Mesothelial cell of epicardium (in vitro differentiated cells): Measurements from ENCODE around the gene DYRK1A. TPM values are rescaled to one million over a fixed set of nuclear protein-coding genes. Genes with fewer than 3 reads are reported as not detected.

ENCODE experiments used
- DNase-seq, 2 experiments: peaks; one replicate each; pipeline ENCODE4 v3.0.0; 2021; ENCODE audit warnings: low spot score in 2 of 2; ENCODE audit not compliant: unreplicated experiment in 2 of 2
- H3K27ac Mint-ChIP-seq: 2 replicates; pipeline ENCODE4 v1.8.0; 2021; ENCODE audit warnings: mixed read lengths
- H3K27me3 Mint-ChIP-seq: 2 replicates; pipeline ENCODE4 v1.8.0; 2021; ENCODE audit warnings: low read depth, mixed read lengths
- H3K36me3 Mint-ChIP-seq: 2 replicates; pipeline ENCODE4 v1.8.0; 2021; ENCODE audit warnings: mixed read lengths
- H3K4me1 Mint-ChIP-seq: 2 replicates; pipeline ENCODE4 v1.8.0; 2021; ENCODE audit warnings: mixed read lengths
- H3K4me3 Mint-ChIP-seq: 2 replicates; pipeline ENCODE4 v1.8.0; 2021; ENCODE audit warnings: mild to moderate bottlenecking, moderate library complexity, mixed read lengths
- H3K9me3 Mint-ChIP-seq: 2 replicates; pipeline ENCODE4 v1.8.0; 2021; ENCODE audit warnings: mixed read lengths
- CTCF ChIP-seq: fragments of 200-600 bp; sonication (generic); IDR thresholded peaks from one replicate; pipeline ENCODE4 v1.5.0; 2021; ENCODE audit warnings: antibody characterized with exemption; ENCODE audit not compliant: unreplicated experiment
- total RNA-seq: library from RNA; stranded (reverse); gene quantifications from 3 replicates; pipeline ENCODE4 v1.2.1, GENCODE V29; 2021

DYRK1A gene
- total RNA-seq, 1 donor from 2014 or later = 79.7 TPM

- H3K4me1 Mint-ChIP-seq = no peaks in the 10 kb centered on the region
- no peak overlapping the region for H3K4me3 Mint-ChIP-seq
- no peaks in the 10 kb centered on the region for H3K36me3 Mint-ChIP-seq
- H3K9me3 Mint-ChIP-seq = no peaks in the 10 kb centered on the region
- no peak for DNase-seq
- H3K27ac Mint-ChIP-seq = no peak overlapping the region
- H3K27me3 Mint-ChIP-seq = peaks cover 7% of the 10 kb centered on the region
- no peak for TF ChIP-seq CTCF
Observed at GRCh38 chr21:37571442-37571841, 204.9 kb downstream of the DYRK1A start.

GRCh38 chr21:37574316-37574715 lies 207.7 kb downstream of the DYRK1A start:
- peaks cover 6% of the 10 kb centered on the region for H3K36me3 Mint-ChIP-seq
- DNase-seq = no peak
- H3K27me3 Mint-ChIP-seq = peaks cover 3% of the 10 kb centered on the region
- no peaks in the 10 kb centered on the region for H3K4me1 Mint-ChIP-seq
- H3K9me3 Mint-ChIP-seq = peaks cover 12% of the 10 kb centered on the region
- no peak overlapping the region for H3K27ac Mint-ChIP-seq
- H3K4me3 Mint-ChIP-seq = no peak overlapping the region
- no peak for TF ChIP-seq CTCF

- Mint-ChIP-seq H3K4me1 (no peaks in the 10 kb centered on the region), H3K9me3 (peaks cover 17% of the 10 kb centered on the region), H3K27me3 (peaks cover 3% of the 10 kb centered on the region), H3K27ac (no peak overlapping the region), H3K4me3 (no peak overlapping the region), H3K36me3 (peaks cover 6% of the 10 kb centered on the region)
- no peak for TF ChIP-seq CTCF
- DNase-seq = no peak
Observed at GRCh38 chr21:37574751-37575150, 208.2 kb downstream of the DYRK1A start.

GRCh38 chr21:37575580-37575979 lies 209.0 kb downstream of the DYRK1A start:
- no peak for TF ChIP-seq CTCF
- Mint-ChIP-seq H3K9me3 (peaks cover 24% of the 10 kb centered on the region), H3K4me1 (no peaks in the 10 kb centered on the region), H3K27me3 (no peaks in the 10 kb centered on the region), H3K36me3 (peaks cover 6% of the 10 kb centered on the region), H3K27ac (no peak overlapping the region), H3K4me3 (no peak overlapping the region)
- DNase-seq = no peak

Other genes starting within 250 kb of the DYRK1A start
- 37.6 to 45.0 TPM (median 42.4 TPM) in 3 replicates for gene VPS26C, start 99.4 kb upstream of the DYRK1A start, total RNA-seq